G401 (cell line): ENCODE data around the gene HLX. TPM values are rescaled to one million over a fixed set of nuclear protein-coding genes. Genes with fewer than 3 reads are reported as not detected.

Experiments used
- DNase-seq: peaks from one replicate; pipeline ENCODE4 v3.0.0-alpha.2; 2015; ENCODE audit warnings: low spot score
- in situ Hi-C: cut with HindIII; loops from 2 replicates; pipeline ENCODE4 v1.10.0; 2016; ENCODE audit warnings: low sequenced_read_pairs, mixed read lengths
- total RNA-seq: library from RNA; depleted of rRNA; stranded (reverse); fragments of >200 nt; shearing (Covaris generic); gene quantifications from 2 replicates; pipeline ENCODE4 v1.2.3, GENCODE V29; 2014

The HLX gene
- total RNA-seq, 1 experiment from 2014 or later = not detected

GRCh38 chr1:220894025-220894923 is 15.0 kb downstream of the HLX start:
- no peak for DNase-seq
- in situ Hi-C loops = no loop called here

- DNase-seq = no peak
- in situ Hi-C loops = no loop called here
Measured at GRCh38 chr1:220894924-220895256, 15.6 kb downstream of the HLX start.

- in situ Hi-C loops = no loop called here
- DNase-seq = no peak
Measured at GRCh38 chr1:220895412-220895946, 16.2 kb downstream of the HLX start.

- in situ Hi-C loops = no loop called here
- DNase-seq = no peak
Measured at GRCh38 chr1:220896092-220896491, 16.8 kb downstream of the HLX start.

GRCh38 chr1:220900842-220901241 is 21.6 kb downstream of the HLX start:
- DNase-seq = no peak
- in situ Hi-C loops = no loop called here

GRCh38 chr1:220901881-220902280 is 22.6 kb downstream of the HLX start:
- DNase-seq = no peak
- in situ Hi-C loops = no loop called here

- DNase-seq = no peak
- in situ Hi-C loops = no loop called here
Measured at GRCh38 chr1:220902916-220903315, 23.7 kb downstream of the HLX start.

- no peak for DNase-seq
- in situ Hi-C loops = no loop called here
Measured at GRCh38 chr1:220904876-220905275, 25.6 kb downstream of the HLX start.

GRCh38 chr1:220905650-220906560 is 26.7 kb downstream of the HLX start:
- in situ Hi-C loops = no loop called here
- no peak for DNase-seq

GRCh38 chr1:220906561-220907334 is 27.5 kb downstream of the HLX start:
- no peak for DNase-seq
- in situ Hi-C loops = no loop called here

- in situ Hi-C loops = no loop called here
Measured at GRCh38 chr1:220908757-220909156, 29.5 kb downstream of the HLX start.

GRCh38 chr1:220910021-220910420 is 30.8 kb downstream of the HLX start:
- no peak for DNase-seq
- in situ Hi-C loops = no loop called here

More at GRCh38 chr1:220908757-220909156, 29.5 kb downstream of the HLX start:
- no peak for DNase-seq

- no peak for DNase-seq
- in situ Hi-C loops = no loop called here
Measured at GRCh38 chr1:220914283-220915116, 35.3 kb downstream of the HLX start.

GRCh38 chr1:220915117-220915440 is 35.8 kb downstream of the HLX start:
- in situ Hi-C loops = no loop called here
- DNase-seq = no peak

- no peak for DNase-seq
- in situ Hi-C loops = no loop called here
Measured at GRCh38 chr1:220915954-220916353, 36.7 kb downstream of the HLX start.

GRCh38 chr1:220917101-220917500 is 37.9 kb downstream of the HLX start:
- in situ Hi-C loops = no loop called here
- DNase-seq = no peak

- no peak for DNase-seq
- in situ Hi-C loops = no loop called here
Measured at GRCh38 chr1:220917535-220918209, 38.4 kb downstream of the HLX start.
